Esophagus (tissue), 2 donors: ENCODE results near the gene FSHR. TPM values are rescaled to one million over a fixed set of nuclear protein-coding genes. Genes with fewer than 3 reads are reported as not detected.

Experiments
- H3K27ac ChIP-seq, 2 donors: one replicate each; pipeline ENCODE4 v1.5.1; 2013; ENCODE audit warnings: low read depth in 2 of 2, mild to moderate bottlenecking in 2 of 2, inconsistent platforms in 1 of 2, low read length in 1 of 2, moderate library complexity in 1 of 2
- H3K27me3 ChIP-seq, 2 donors: one replicate each; pipeline ENCODE4 v1.6.1; 2013; ENCODE audit warnings: low read length in 2 of 2, control low read depth in 1 of 2, mild to moderate bottlenecking in 1 of 2; ENCODE audit not compliant: insufficient read depth in 2 of 2, control insufficient read depth in 1 of 2
- H3K36me3 ChIP-seq, 2 donors: one replicate each; pipeline ENCODE4 v1.6.1; 2013; ENCODE audit warnings: low read length in 1 of 2; ENCODE audit not compliant: control insufficient read depth in 2 of 2, insufficient read depth in 2 of 2
- H3K4me1 ChIP-seq, 2 donors: one replicate each; pipeline ENCODE4 v1.6.1; 2013; ENCODE audit warnings: low read length in 1 of 2; ENCODE audit not compliant: control insufficient read depth in 2 of 2, insufficient read depth in 2 of 2
- H3K4me3 ChIP-seq, 2 donors: one replicate each; pipeline ENCODE4 v1.5.1; 2013; ENCODE audit warnings: low read length in 2 of 2, mild to moderate bottlenecking in 2 of 2, low read depth in 1 of 2, moderate library complexity in 1 of 2
- H3K9me3 ChIP-seq, 2 donors: one replicate each; pipeline ENCODE4 v1.6.1; 2013; ENCODE audit warnings: mild to moderate bottlenecking in 2 of 2, low read depth in 1 of 2, low read length in 1 of 2, moderate library complexity in 1 of 2; ENCODE audit not compliant: control insufficient read depth in 2 of 2, insufficient read depth in 1 of 2
- WGBS, 2 donors: extraction: QIAGEN DNeasy Blood & Tissue Kit; methylation state at CpG; one replicate each; pipeline ENCODE4 v1.1.7; 2013; 5-methylcytosine and 5-hydroxymethylcytosine counted together
- polyA plus RNA-seq, 2 donors: library from polyadenylated mRNA; stranded (reverse); fragments of 200-250 nt; gene quantifications; one replicate each; pipeline ENCODE4 v1.2.3, GENCODE V29; 2013
- donor health status: healthy with polysubstance abuse.
- donor health status: Bipolar disorder and iron deficiency.

The FSHR gene
- polyA plus RNA-seq, 2 donors = 0.01 TPM; not detected in 1

DNA sequence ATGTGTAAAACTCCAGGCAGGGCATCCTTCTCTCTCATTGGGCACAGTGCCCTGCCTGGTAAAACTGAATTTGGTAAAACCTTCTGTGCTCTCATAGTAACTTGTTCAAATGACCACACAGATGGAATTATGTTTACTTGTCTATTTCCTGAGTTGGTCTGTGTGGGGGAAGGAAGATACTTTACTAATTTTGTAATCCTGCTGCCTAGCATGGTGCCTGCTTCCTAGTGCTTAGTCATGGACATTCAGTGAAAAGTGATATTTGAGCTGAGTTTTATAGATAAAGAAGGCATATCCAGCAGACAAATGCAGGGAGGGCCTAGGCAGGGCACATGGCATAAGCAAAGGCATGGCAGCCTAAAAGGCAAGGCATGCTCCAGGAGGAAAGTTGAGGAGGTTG lies 199.4 kb downstream of the FSHR start:
- H3K36me3 ChIP-seq = no peaks in the 10 kb centered on the region
- H3K27ac ChIP-seq = no peak overlapping the region
- no peaks in the 10 kb centered on the region for H3K9me3 ChIP-seq
- H3K4me3 ChIP-seq = no peak overlapping the region
- no peaks in the 10 kb centered on the region for H3K4me1 ChIP-seq
- H3K27me3 ChIP-seq = no peaks in the 10 kb centered on the region

DNA sequence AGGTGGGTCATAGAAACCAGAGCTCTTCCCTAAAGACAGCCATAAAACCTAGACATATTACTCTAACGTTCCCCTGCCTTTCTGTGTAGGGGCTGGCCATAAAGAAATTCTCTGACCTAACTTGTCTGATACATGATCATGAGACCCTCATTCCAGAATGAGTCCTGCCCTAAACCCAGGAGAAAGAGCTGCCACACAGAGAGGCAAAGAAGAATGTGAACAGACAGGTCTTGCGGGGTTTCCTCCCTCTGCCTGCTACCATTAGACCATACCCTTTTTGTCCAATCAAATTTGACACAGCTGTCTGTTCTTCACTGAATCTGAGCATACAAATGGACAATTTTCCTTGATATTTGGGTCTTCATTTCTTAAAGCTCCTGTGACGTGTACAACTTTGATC lies 200.0 kb downstream of the FSHR start:
- Histone ChIP-seq H3K4me1 (no peaks in the 10 kb centered on the region), H3K9me3 (no peaks in the 10 kb centered on the region), H3K36me3 (no peaks in the 10 kb centered on the region), H3K27ac (no peak overlapping the region), H3K4me3 (no peak overlapping the region), H3K27me3 (no peaks in the 10 kb centered on the region)
- WGBS, 2 donors = 87% methylated on average over 3 of the region's 3 CpGs

DNA sequence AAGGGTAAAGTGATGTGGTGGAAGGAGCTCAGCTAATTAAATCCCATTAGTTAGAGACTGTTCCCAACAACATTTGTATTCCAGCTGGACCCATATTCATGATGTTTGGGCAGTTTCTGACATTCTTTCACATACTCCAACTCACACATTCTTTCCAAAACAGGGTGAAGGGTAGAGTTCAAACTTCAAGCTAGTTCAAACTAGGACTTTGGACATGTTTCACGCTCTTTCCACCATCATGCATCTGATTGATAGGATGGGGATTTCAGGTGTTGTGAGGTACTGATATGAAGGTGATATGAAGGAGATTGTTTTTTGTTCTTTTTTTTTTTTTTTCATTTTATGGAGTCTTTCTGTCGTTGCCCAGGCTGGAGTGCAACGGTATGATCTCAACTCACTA lies 201.7 kb downstream of the FSHR start:
- H3K27me3 ChIP-seq = no peaks in the 10 kb centered on the region
- 72 to 90% methylated on average over 3 of the region's 3 CpGs for WGBS, 2 donors
- H3K4me3 ChIP-seq = no peak overlapping the region
- H3K36me3 ChIP-seq = no peaks in the 10 kb centered on the region
- no peak overlapping the region for H3K27ac ChIP-seq
- no peaks in the 10 kb centered on the region for H3K4me1 ChIP-seq
- H3K9me3 ChIP-seq = no peaks in the 10 kb centered on the region

DNA sequence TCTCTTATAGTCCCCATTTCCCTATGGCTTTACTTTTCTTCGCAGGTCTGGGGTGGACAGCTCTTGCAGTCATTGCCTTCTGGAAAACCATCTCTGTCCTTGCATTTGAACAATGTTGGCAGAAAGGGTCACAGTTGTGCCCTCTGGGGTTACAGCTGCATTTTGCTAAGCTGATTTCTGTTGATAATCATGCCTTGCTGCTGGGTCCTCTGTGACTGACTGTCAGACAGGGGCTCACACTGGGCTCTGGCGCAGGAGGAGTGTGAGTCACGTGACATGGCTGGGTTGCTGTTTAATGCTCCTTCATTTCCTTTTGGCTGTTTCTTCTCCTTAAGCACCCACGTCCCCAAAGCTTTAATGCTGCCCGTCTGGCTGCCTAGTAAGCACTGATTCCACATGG lies 202.2 kb downstream of the FSHR start:
- no peak overlapping the region for H3K27ac ChIP-seq
- H3K4me3 ChIP-seq = no peak overlapping the region
- H3K36me3 ChIP-seq = no peaks in the 10 kb centered on the region
- H3K27me3 ChIP-seq = no peaks in the 10 kb centered on the region
- H3K4me1 ChIP-seq = no peaks in the 10 kb centered on the region
- WGBS, 2 donors = 56 to 65% methylated on average over 5 of the region's 5 CpGs
- H3K9me3 ChIP-seq = no peaks in the 10 kb centered on the region

DNA sequence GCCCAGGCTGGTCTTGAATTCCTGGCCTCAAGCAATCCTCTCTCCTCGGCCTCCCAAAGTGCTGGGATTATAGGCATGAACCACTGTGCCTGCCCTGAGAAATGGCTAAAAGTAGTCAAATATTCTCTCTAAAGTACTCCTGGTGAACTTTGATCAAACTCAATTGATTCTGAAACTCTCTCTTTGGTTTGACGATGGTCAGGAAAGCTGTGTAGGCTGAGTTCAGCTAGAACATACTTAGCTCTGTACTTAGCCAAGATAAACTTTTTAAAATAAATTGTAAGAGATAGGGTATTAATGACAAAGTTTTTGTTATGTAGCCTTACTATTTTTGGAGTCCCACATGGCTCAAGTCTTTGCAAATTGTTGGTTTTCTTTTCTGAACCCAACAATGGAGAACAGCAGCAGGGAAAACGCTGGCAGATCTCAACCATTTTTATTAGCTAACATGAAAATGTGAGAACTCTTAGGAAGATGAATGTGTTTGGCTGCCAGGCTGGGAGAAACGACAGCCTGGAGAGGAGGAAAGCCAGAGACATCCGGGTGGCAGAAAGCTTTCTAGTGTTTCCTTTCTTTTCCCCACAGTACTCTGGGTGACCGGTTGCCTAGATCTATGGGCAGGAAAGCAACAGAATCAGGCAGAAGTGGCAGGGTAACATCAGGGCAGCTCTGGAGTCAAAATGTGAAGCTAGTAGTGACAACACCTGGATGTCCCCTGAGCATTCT lies 205.8 kb downstream of the FSHR start:
- Histone ChIP-seq H3K27ac (no peak overlapping the region), H3K36me3 (no peaks in the 10 kb centered on the region), H3K27me3 (no peaks in the 10 kb centered on the region), H3K9me3 (no peaks in the 10 kb centered on the region), H3K4me3 (no peak overlapping the region), H3K4me1 (no peaks in the 10 kb centered on the region)
- 51 to 53% methylated on average over 6 of the region's 6 CpGs for WGBS, 2 donors

DNA sequence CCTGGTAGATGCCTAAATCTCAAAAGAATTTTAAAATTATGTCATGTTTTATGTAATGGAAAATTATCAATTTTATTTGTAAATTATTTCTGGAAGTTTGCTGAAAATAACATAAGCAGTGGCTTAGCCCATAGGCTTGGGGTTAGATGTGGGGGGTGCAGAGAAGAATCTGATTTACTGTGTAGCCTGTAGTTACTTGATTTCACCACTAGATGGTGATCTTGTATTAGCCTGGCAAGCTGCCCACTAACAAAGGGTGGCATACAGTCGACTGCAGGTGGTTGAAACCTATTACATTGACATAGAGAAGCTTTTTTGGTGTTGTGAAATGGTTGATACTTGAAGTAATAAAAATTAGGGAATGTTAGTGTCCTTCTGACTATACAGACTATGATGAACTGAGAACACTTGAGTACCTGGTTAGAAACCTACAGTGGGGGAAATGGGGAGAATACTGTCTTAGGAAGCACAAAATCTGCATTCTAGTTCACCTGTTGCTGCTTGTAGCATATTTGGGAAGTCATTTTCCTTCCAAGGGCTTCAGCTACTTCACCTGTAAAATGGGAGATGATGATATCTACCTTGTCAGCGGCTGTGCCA lies 207.8 kb downstream of the FSHR start:
- no peak overlapping the region for H3K27ac ChIP-seq
- H3K9me3 ChIP-seq = no peaks in the 10 kb centered on the region
- no peaks in the 10 kb centered on the region for H3K4me1 ChIP-seq
- no peaks in the 10 kb centered on the region for H3K27me3 ChIP-seq
- no peaks in the 10 kb centered on the region for H3K36me3 ChIP-seq
- no peak overlapping the region for H3K4me3 ChIP-seq
- 48 to 50% methylated on average over 2 of the region's 2 CpGs for WGBS, 2 donors

DNA sequence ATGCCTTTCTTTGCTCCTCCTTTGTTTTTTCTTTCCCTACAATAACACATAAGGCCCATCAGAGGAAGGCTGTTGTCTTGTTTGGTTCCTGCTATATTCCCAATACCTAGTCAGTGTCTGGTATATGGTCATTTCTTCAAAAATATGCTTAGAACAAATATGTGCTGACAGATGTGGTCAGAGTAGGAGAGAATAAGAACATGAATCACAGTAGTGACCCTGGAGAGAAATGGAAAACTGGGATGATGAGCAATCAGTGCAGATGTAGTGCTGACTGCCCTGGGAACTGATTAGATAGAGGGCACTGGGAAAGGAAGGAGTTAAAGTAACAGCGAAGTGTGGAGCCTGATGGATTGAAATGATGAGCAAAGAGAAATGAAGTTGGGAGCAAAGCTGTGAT lies 209.4 kb downstream of the FSHR start:
- Histone ChIP-seq H3K9me3 (no peaks in the 10 kb centered on the region), H3K4me3 (no peak overlapping the region), H3K36me3 (no peaks in the 10 kb centered on the region), H3K27me3 (no peaks in the 10 kb centered on the region), H3K27ac (no peak overlapping the region), H3K4me1 (no peaks in the 10 kb centered on the region)
- 71 to 91% methylated on average over 1 of the region's 1 CpG for WGBS, 2 donors

DNA sequence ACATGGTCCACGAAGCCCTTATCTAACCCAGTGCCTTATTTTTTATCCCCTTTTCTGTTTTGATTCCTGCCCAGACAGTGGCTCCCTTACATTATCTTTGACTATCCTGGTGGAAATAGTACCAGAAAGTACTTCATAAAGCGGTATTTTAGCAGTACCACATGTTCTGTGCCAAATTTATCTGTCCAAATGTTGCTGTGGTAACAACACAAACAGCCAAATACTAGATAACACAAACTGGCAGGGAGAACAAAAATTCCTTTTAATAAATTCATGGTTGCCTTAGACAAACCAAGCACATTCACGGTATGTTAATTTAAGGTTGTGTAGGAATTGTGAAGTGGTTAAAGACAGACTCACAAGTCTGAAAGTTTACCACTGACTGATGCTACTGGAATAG lies 210.9 kb downstream of the FSHR start:
- no peak overlapping the region for H3K27ac ChIP-seq
- WGBS, 2 donors = 42 to 46% methylated on average over 3 of the region's 3 CpGs
- H3K9me3 ChIP-seq = no peaks in the 10 kb centered on the region
- no peaks in the 10 kb centered on the region for H3K36me3 ChIP-seq
- H3K4me3 ChIP-seq = no peak overlapping the region
- no peaks in the 10 kb centered on the region for H3K4me1 ChIP-seq
- H3K27me3 ChIP-seq = no peaks in the 10 kb centered on the region

DNA sequence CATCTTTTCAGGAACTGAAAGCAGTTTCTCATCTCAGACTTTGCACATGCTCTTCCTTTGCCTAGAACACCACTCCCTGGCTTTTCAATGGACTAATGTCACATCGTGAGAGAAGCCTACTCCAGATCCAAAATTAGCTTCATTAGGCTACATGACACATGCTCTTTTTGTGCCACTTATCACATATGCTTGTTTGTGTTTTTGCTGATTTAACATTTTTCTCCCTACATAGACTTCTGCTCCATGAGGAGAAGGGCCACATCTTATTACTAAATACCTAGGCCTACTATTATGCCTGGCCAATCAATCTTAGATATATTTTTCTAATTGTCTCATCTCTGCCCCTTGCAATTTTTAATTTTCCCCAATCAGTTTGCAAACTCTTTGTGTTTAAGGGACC lies 212.4 kb downstream of the FSHR start:
- Histone ChIP-seq H3K4me1 (no peaks in the 10 kb centered on the region), H3K9me3 (no peaks in the 10 kb centered on the region), H3K36me3 (no peaks in the 10 kb centered on the region), H3K27me3 (no peaks in the 10 kb centered on the region), H3K27ac (no peak overlapping the region), H3K4me3 (no peak overlapping the region)
- WGBS, 2 donors = 56 to 63% methylated on average over 1 of the region's 1 CpG

DNA sequence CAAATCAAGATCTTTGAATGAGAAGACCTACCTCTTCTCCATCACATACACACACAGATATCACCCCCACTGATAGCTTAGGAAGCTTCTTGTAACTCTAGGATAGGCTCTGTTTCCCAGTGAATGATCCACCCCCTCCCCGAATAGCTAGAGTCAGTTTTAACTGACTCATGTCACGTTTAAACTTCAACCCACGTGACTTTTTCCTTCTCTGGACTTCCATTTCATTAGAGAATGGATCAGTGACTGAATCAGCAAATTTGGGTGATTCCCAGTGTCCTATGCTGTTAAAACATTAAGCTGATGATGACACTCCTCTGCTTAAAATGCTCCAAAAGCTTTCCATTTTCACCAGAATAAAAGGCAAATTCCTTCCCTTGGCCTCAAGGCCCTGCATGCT lies 212.9 kb downstream of the FSHR start:
- H3K36me3 ChIP-seq = no peaks in the 10 kb centered on the region
- no peaks in the 10 kb centered on the region for H3K27me3 ChIP-seq
- no peaks in the 10 kb centered on the region for H3K9me3 ChIP-seq
- no peak overlapping the region for H3K27ac ChIP-seq
- WGBS, 2 donors = 73 to 75% methylated on average over 3 of the region's 3 CpGs
- no peaks in the 10 kb centered on the region for H3K4me1 ChIP-seq
- H3K4me3 ChIP-seq = no peak overlapping the region
